Suprapubic skin (tissue), 4 donors: ENCODE results near the gene LMBR1.

ENCODE experiments used
- POLR2A ChIP-seq, 2 donors: fragments of 450-650 bp; IDR thresholded peaks; one replicate each; pipeline ENCODE4 v1.6.1; 2017; ENCODE audit warnings: antibody characterized with exemption in 2 of 2, mild to moderate bottlenecking in 2 of 2, moderate library complexity in 2 of 2
- POLR2AphosphoS5 ChIP-seq, 3 donors: sonication (generic); formaldehyde crosslinking; IDR thresholded peaks; one replicate each; pipeline ENCODE4 v1.6.1; 2017; ENCODE audit warnings: antibody characterized with exemption in 3 of 3
- TF ChIP-seq, protein P1 (sequence below), 2 donors: fragments of 200-600 bp in 1 of 2; fragments of 450-650 bp in 1 of 2; sonication (generic) in 1 of 2; IDR thresholded peaks; one replicate each; pipeline ENCODE4 v1.5.1; 2016 to 2019; ENCODE audit warnings: antibody characterized with exemption in 2 of 2, mild to moderate bottlenecking in 1 of 2, moderate library complexity in 1 of 2

DNA sequence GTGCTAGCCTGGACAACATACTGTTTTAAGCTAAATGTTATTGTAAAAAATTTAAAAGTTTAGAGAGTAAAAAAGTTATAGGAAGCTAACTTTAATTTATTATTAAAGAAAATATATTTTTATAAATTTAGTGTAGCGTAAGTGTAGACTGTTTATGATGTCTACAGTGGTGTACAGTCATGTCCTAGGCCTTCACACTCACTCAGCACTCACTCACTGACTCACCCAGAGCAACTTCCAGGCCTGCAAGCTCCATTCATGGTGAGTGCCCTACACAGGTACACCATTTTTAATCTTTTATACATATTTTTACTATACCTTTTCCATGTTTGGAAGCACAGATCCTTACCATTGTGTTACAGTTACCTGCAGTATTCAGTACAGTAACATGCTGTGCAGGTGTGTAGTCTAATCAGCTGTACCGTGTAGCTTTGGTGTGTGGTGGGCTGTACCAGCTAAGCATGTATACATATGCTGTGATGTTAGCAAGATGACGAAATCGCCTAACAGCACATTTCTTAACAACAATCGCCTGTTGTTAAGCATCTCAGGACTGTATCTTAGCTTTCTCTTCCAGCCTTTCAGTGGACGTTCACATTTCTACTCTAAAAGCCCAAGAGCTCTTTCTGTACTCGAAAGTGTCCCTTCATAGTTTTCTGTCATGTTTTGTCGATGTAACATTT, 240.0 kb downstream of the LMBR1 start:
- TF ChIP-seq, protein P1, sequence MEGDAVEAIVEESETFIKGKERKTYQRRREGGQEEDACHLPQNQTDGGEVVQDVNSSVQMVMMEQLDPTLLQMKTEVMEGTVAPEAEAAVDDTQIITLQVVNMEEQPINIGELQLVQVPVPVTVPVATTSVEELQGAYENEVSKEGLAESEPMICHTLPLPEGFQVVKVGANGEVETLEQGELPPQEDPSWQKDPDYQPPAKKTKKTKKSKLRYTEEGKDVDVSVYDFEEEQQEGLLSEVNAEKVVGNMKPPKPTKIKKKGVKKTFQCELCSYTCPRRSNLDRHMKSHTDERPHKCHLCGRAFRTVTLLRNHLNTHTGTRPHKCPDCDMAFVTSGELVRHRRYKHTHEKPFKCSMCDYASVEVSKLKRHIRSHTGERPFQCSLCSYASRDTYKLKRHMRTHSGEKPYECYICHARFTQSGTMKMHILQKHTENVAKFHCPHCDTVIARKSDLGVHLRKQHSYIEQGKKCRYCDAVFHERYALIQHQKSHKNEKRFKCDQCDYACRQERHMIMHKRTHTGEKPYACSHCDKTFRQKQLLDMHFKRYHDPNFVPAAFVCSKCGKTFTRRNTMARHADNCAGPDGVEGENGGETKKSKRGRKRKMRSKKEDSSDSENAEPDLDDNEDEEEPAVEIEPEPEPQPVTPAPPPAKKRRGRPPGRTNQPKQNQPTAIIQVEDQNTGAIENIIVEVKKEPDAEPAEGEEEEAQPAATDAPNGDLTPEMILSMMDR (IDR thresholded peaks at IDR 0.05): no peak
- TF ChIP-seq POLR2AphosphoS5 (IDR thresholded peaks at IDR 0.05) (no peak), POLR2A (IDR thresholded peaks at IDR 0.05) (no peak)
